Suprapubic skin (tissue), 4 donors: ENCODE results near the gene SMG6.

Experiments used
- CTCF ChIP-seq, 2 donors: fragments of 200-600 bp in 1 of 2; fragments of 450-650 bp in 1 of 2; sonication (generic) in 1 of 2; IDR thresholded peaks; one replicate each; pipeline ENCODE4 v1.5.1; 2016 to 2019; ENCODE audit warnings: antibody characterized with exemption in 2 of 2, mild to moderate bottlenecking in 1 of 2, moderate library complexity in 1 of 2
- EP300 ChIP-seq: sonication (generic); formaldehyde crosslinking; IDR thresholded peaks from one replicate; pipeline ENCODE4 v1.6.1; 2017; ENCODE audit warnings: antibody characterized with exemption
- POLR2A ChIP-seq, 2 donors: fragments of 450-650 bp; IDR thresholded peaks; one replicate each; pipeline ENCODE4 v1.6.1; 2017; ENCODE audit warnings: antibody characterized with exemption in 2 of 2, mild to moderate bottlenecking in 2 of 2, moderate library complexity in 2 of 2
- POLR2AphosphoS5 ChIP-seq, 3 donors: sonication (generic); formaldehyde crosslinking; IDR thresholded peaks; one replicate each; pipeline ENCODE4 v1.6.1; 2017; ENCODE audit warnings: antibody characterized with exemption in 3 of 3

- TF ChIP-seq CTCF (IDR thresholded peaks at IDR 0.05) (no peak), POLR2A (IDR thresholded peaks at IDR 0.05) (no peak), EP300 (no peak), POLR2AphosphoS5 (IDR thresholded peaks at IDR 0.05) (no peak)
These were observed 240.9 kb downstream of the SMG6 start for GRCh38 chr17:2062571-2063183.
